GM12864 (cell line): ENCODE data around the gene TMEM132E.

Experiments
- DNase-seq: peaks from one replicate; pipeline ENCODE4 v3.0.0-alpha.2; 2011; ENCODE audit warnings: low read depth
- H3K4me3 ChIP-seq: 2 replicates; pipeline ENCODE4 v1.5.1; 2011; ENCODE audit warnings: mild to moderate bottlenecking, low read depth, low read length, control low read depth
- CTCF ChIP-seq: IDR thresholded peaks from 2 replicates; pipeline ENCODE4 v1.5.1; 2011; ENCODE audit warnings: low read depth, mild to moderate bottlenecking, moderate library complexity, low read length, control low read depth, inconsistent platforms; ENCODE audit errors: missing control alignments

Gene TMEM132E

GRCh38 chr17:34668206-34668605, 88.8 kb downstream of the TMEM132E start:
- no peak for DNase-seq
- no peak for TF ChIP-seq CTCF
- H3K4me3 ChIP-seq, result no peak overlapping the region

GRCh38 chr17:34669511-34669910, 90.1 kb downstream of the TMEM132E start:
- TF ChIP-seq CTCF, result no peak
- no peak overlapping the region for H3K4me3 ChIP-seq
- no peak for DNase-seq

- no peak for TF ChIP-seq CTCF
- H3K4me3 ChIP-seq, result no peak overlapping the region
- no peak for DNase-seq
Measured at GRCh38 chr17:34670618-34671017, 91.2 kb downstream of the TMEM132E start.

- DNase-seq, result no peak
- no peak overlapping the region for H3K4me3 ChIP-seq
- TF ChIP-seq CTCF, result no peak
Measured at GRCh38 chr17:34671191-34671590, 91.8 kb downstream of the TMEM132E start.

- TF ChIP-seq CTCF, result no peak
- H3K4me3 ChIP-seq, result no peak overlapping the region
- no peak for DNase-seq
Measured at GRCh38 chr17:34672176-34672785, 92.9 kb downstream of the TMEM132E start.

GRCh38 chr17:34673516-34673915, 94.1 kb downstream of the TMEM132E start:
- H3K4me3 ChIP-seq, result no peak overlapping the region
- TF ChIP-seq CTCF, result no peak
- no peak for DNase-seq

GRCh38 chr17:34673995-34674890, 94.9 kb downstream of the TMEM132E start:
- no peak for TF ChIP-seq CTCF
- DNase-seq, result no peak

More at GRCh38 chr17:34673995-34674890, 94.9 kb downstream of the TMEM132E start:
- H3K4me3 ChIP-seq, result no peak overlapping the region
